Measurements from ENCODE around the gene HDAC9.

DNA sequence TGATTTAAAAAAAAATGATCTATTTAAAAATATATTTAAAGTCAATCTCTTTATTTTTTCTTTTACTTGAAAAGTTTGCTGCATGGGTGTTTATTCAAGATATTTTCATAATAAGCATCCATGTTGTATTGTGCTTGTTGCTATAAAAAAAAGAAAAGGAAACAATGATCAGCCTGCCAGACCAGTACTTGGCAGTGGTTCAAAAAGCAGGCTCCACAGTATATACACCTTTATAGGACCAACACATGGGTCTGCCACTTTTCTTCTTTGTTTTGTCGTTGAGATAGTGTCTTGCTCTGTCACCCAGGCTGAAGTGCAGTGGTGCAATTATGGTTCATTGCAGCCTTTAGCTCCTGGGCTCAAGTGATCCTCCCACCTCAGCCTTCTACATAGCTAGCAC is 393.9 kb downstream of the HDAC9 start:
- TF ChIP-seq EP300 (IDR thresholded peaks at IDR 0.05) (no peak), POLR2A (IDR thresholded peaks at IDR 0.05) (no peak)
- TF ChIP-seq, protein P1, sequence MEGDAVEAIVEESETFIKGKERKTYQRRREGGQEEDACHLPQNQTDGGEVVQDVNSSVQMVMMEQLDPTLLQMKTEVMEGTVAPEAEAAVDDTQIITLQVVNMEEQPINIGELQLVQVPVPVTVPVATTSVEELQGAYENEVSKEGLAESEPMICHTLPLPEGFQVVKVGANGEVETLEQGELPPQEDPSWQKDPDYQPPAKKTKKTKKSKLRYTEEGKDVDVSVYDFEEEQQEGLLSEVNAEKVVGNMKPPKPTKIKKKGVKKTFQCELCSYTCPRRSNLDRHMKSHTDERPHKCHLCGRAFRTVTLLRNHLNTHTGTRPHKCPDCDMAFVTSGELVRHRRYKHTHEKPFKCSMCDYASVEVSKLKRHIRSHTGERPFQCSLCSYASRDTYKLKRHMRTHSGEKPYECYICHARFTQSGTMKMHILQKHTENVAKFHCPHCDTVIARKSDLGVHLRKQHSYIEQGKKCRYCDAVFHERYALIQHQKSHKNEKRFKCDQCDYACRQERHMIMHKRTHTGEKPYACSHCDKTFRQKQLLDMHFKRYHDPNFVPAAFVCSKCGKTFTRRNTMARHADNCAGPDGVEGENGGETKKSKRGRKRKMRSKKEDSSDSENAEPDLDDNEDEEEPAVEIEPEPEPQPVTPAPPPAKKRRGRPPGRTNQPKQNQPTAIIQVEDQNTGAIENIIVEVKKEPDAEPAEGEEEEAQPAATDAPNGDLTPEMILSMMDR (IDR thresholded peaks at IDR 0.05), result no peak
